T-helper 2 cell treated with Interferon-gamma antibody and Interleukin-4, amounts not matched to agents 5 μg/mL and 100 μg/mL, for 36 hours (primary cell): Measurements from ENCODE around the gene XYLB.
A peak's percentile ranks its signal among the peaks of the same experiment; 100 is the strongest.

Experiments used
- DNase-seq: peaks from one replicate; pipeline ENCODE4 v3.0.0; 2021; ENCODE audit warnings: low spot score
- H3K27ac Mint-ChIP-seq: one replicate; pipeline ENCODE4 v1.8.0; 2021; ENCODE audit warnings: mild to moderate bottlenecking, mixed read lengths
- H3K27me3 Mint-ChIP-seq: one replicate; pipeline ENCODE4 v1.8.0; 2021; ENCODE audit warnings: low read depth, mixed read lengths
- H3K36me3 Mint-ChIP-seq: one replicate; pipeline ENCODE4 v1.8.0; 2021; ENCODE audit warnings: low read depth, mixed read lengths
- H3K4me1 Mint-ChIP-seq: one replicate; pipeline ENCODE4 v1.8.0; 2021; ENCODE audit warnings: low read depth, mixed read lengths
- H3K4me3 Mint-ChIP-seq: one replicate; pipeline ENCODE4 v1.8.0; 2022; ENCODE audit warnings: mild to moderate bottlenecking, moderate library complexity, mixed read lengths
- H3K9me3 Mint-ChIP-seq: one replicate; pipeline ENCODE4 v1.8.0; 2021; ENCODE audit warnings: mixed read lengths

Gene XYLB

GRCh38 chr3:38361496-38361895 is 14.9 kb downstream of the XYLB start:
- H3K4me3 Mint-ChIP-seq: no peak overlapping the region
- H3K27ac Mint-ChIP-seq: no peak overlapping the region
- H3K27me3 Mint-ChIP-seq: no peaks in the 10 kb centered on the region
- H3K9me3 Mint-ChIP-seq: no peaks in the 10 kb centered on the region
- peaks cover 10% of the 10 kb centered on the region for H3K4me1 Mint-ChIP-seq
- DNase-seq: no peak
- H3K36me3 Mint-ChIP-seq: peaks cover 16% of the 10 kb centered on the region

GRCh38 chr3:38362825-38363224 is 16.2 kb downstream of the XYLB start:
- no peaks in the 10 kb centered on the region for H3K27me3 Mint-ChIP-seq
- H3K4me1 Mint-ChIP-seq: peaks cover 10% of the 10 kb centered on the region
- no peak overlapping the region for H3K27ac Mint-ChIP-seq
- H3K4me3 Mint-ChIP-seq: no peak overlapping the region
- no peak for DNase-seq
- H3K36me3 Mint-ChIP-seq: peaks cover 14% of the 10 kb centered on the region
- H3K9me3 Mint-ChIP-seq: no peaks in the 10 kb centered on the region

- peaks cover 10% of the 10 kb centered on the region for H3K4me1 Mint-ChIP-seq
- no peaks in the 10 kb centered on the region for H3K9me3 Mint-ChIP-seq
- DNase-seq: no peak
- no peaks in the 10 kb centered on the region for H3K27me3 Mint-ChIP-seq
- peaks cover 22% of the 10 kb centered on the region for H3K36me3 Mint-ChIP-seq
- H3K27ac Mint-ChIP-seq: no peak overlapping the region
- H3K4me3 Mint-ChIP-seq: no peak overlapping the region
Measured at GRCh38 chr3:38364721-38365400, 18.3 kb downstream of the XYLB start.

GRCh38 chr3:38365469-38366062 is 19.0 kb downstream of the XYLB start:
- Mint-ChIP-seq H3K9me3 (no peaks in the 10 kb centered on the region), H3K36me3 (peaks cover 26% of the 10 kb centered on the region), H3K4me1 (peaks cover 12% of the 10 kb centered on the region), H3K27me3 (no peaks in the 10 kb centered on the region), H3K4me3 (no peak overlapping the region), H3K27ac (no peak overlapping the region)
- no peak for DNase-seq

GRCh38 chr3:38366082-38366481 is 19.5 kb downstream of the XYLB start:
- H3K9me3 Mint-ChIP-seq: no peaks in the 10 kb centered on the region
- H3K27ac Mint-ChIP-seq: no peak overlapping the region
- no peak for DNase-seq
- H3K4me1 Mint-ChIP-seq: peaks cover 16% of the 10 kb centered on the region
- no peaks in the 10 kb centered on the region for H3K27me3 Mint-ChIP-seq
- H3K4me3 Mint-ChIP-seq: no peak overlapping the region
- H3K36me3 Mint-ChIP-seq: peaks cover 31% of the 10 kb centered on the region

- Mint-ChIP-seq H3K4me1 (peaks cover 22% of the 10 kb centered on the region), H3K27ac (no peak overlapping the region), H3K27me3 (no peaks in the 10 kb centered on the region), H3K9me3 (no peaks in the 10 kb centered on the region), H3K4me3 (no peak overlapping the region), H3K36me3 (peaks cover 29% of the 10 kb centered on the region)
- DNase-seq: no peak
Measured at GRCh38 chr3:38367779-38368178, 21.2 kb downstream of the XYLB start.

- DNase-seq: no peak
- no peaks in the 10 kb centered on the region for H3K9me3 Mint-ChIP-seq
- peaks cover 27% of the 10 kb centered on the region for H3K4me1 Mint-ChIP-seq
- H3K27me3 Mint-ChIP-seq: no peaks in the 10 kb centered on the region
- no peak overlapping the region for H3K27ac Mint-ChIP-seq
- peaks cover 32% of the 10 kb centered on the region for H3K36me3 Mint-ChIP-seq
- H3K4me3 Mint-ChIP-seq: no peak overlapping the region
Measured at GRCh38 chr3:38368238-38368637, 21.7 kb downstream of the XYLB start.

GRCh38 chr3:38369186-38369585 is 22.6 kb downstream of the XYLB start:
- no peak for DNase-seq
- no peaks in the 10 kb centered on the region for H3K9me3 Mint-ChIP-seq
- H3K27ac Mint-ChIP-seq: no peak overlapping the region
- no peak overlapping the region for H3K4me3 Mint-ChIP-seq
- H3K4me1 Mint-ChIP-seq: peaks cover 31% of the 10 kb centered on the region
- H3K36me3 Mint-ChIP-seq: peaks cover 27% of the 10 kb centered on the region
- no peaks in the 10 kb centered on the region for H3K27me3 Mint-ChIP-seq

- H3K27ac Mint-ChIP-seq: no peak overlapping the region
Measured at GRCh38 chr3:38370149-38370548, 23.6 kb downstream of the XYLB start.

GRCh38 chr3:38370861-38371260 is 24.3 kb downstream of the XYLB start:
- Mint-ChIP-seq H3K27ac (no peak overlapping the region), H3K4me1 (peaks cover 32% of the 10 kb centered on the region), H3K36me3 (peaks cover 28% of the 10 kb centered on the region), H3K27me3 (no peaks in the 10 kb centered on the region), H3K4me3 (no peak overlapping the region), H3K9me3 (no peaks in the 10 kb centered on the region)
- no peak for DNase-seq

More at GRCh38 chr3:38370149-38370548, 23.6 kb downstream of the XYLB start:
- Mint-ChIP-seq H3K4me3 (no peak overlapping the region), H3K9me3 (no peaks in the 10 kb centered on the region), H3K27me3 (no peaks in the 10 kb centered on the region), H3K36me3 (peaks cover 28% of the 10 kb centered on the region), H3K4me1 (peaks cover 32% of the 10 kb centered on the region)
- DNase-seq: no peak

GRCh38 chr3:38371541-38372213 is 25.1 kb downstream of the XYLB start:
- H3K27ac Mint-ChIP-seq: no peak overlapping the region
- peaks cover 26% of the 10 kb centered on the region for H3K36me3 Mint-ChIP-seq
- H3K4me3 Mint-ChIP-seq: no peak overlapping the region
- no peak for DNase-seq
- H3K27me3 Mint-ChIP-seq: no peaks in the 10 kb centered on the region
- no peaks in the 10 kb centered on the region for H3K9me3 Mint-ChIP-seq
- H3K4me1 Mint-ChIP-seq: peaks cover 32% of the 10 kb centered on the region

- H3K9me3 Mint-ChIP-seq: no peaks in the 10 kb centered on the region
- H3K4me3 Mint-ChIP-seq: no peak overlapping the region
- H3K4me1 Mint-ChIP-seq: peaks cover 32% of the 10 kb centered on the region
- no peaks in the 10 kb centered on the region for H3K27me3 Mint-ChIP-seq
- H3K27ac Mint-ChIP-seq: no peak overlapping the region
- no peak for DNase-seq
- peaks cover 30% of the 10 kb centered on the region for H3K36me3 Mint-ChIP-seq
Measured at GRCh38 chr3:38372214-38372601, 25.6 kb downstream of the XYLB start.

- Mint-ChIP-seq H3K9me3 (no peaks in the 10 kb centered on the region), H3K4me3 (peak overlapping the region; percentile 73), H3K27me3 (no peaks in the 10 kb centered on the region), H3K4me1 (peaks cover 32% of the 10 kb centered on the region), H3K36me3 (peaks cover 36% of the 10 kb centered on the region), H3K27ac (peak overlapping the region; percentile 60)
- peak; percentile 40 for DNase-seq
Measured at GRCh38 chr3:38374221-38374620, 27.6 kb downstream of the XYLB start.

- no peak overlapping the region for H3K4me3 Mint-ChIP-seq
- DNase-seq: no peak
- no peak overlapping the region for H3K27ac Mint-ChIP-seq
- peaks cover 30% of the 10 kb centered on the region for H3K4me1 Mint-ChIP-seq
- H3K27me3 Mint-ChIP-seq: no peaks in the 10 kb centered on the region
- no peaks in the 10 kb centered on the region for H3K9me3 Mint-ChIP-seq
- H3K36me3 Mint-ChIP-seq: peaks cover 41% of the 10 kb centered on the region
Measured at GRCh38 chr3:38375072-38375471, 28.5 kb downstream of the XYLB start.
